ENCODE measurements around the gene AIM2. TPM values are rescaled to one million over a fixed set of nuclear protein-coding genes. Genes with fewer than 3 reads are reported as not detected.
A peak's percentile ranks its signal among the peaks of the same experiment; 100 is the strongest.

Gene AIM2
- total and polyA plus RNA-seq, 10 of the 15 experiments (the other 5 are each of a cell fraction or from before 2014, with no cell fraction given), result 7.9 to 35.7 (median 12.8) TPM

DNA sequence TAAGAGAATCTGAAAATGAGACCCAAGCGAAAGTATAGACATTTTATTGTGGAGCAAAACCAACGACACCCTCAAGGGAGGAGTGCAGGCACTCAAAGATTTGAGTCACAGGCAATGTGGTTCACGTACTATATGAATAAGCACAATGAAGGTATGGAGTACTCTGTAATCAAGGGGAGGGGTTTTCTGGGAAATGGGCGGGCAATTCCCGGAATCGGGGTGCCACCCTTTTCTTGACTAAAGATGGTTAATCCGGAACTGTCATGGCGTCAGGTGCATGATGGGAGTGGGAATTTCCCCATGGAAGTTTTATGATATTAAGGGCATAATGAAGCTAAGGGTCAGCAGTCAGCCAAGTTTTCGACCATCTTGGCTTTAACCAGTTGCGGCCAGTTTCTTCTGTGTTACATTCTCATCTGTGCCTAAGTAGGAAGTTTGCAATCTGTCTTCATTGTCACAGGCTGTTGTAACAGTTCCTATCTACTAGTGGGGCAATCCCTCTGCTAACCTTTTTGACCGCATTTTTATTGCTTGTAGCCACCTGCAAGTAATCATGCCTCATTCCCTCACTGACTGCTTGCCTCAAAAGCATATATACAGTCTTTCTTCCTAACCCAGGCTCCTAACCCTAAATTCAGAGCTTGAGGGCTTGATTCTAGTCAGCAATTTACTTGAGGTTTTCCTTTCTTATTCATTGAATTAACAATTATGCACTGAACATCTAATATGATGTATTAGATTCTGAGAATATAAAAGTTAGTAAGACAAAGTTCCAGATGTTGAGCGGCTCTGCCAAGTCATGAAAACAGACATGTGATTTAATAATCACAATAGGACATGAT lies 775 bp upstream of the AIM2 start (continued):
- TF ChIP-seq, protein P1, sequence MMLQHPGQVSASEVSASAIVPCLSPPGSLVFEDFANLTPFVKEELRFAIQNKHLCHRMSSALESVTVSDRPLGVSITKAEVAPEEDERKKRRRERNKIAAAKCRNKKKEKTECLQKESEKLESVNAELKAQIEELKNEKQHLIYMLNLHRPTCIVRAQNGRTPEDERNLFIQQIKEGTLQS (IDR thresholded peaks at IDR 0.05; ENCODE audit: borderline replicate concordance, extremely low read depth, low read depth, low read length), result no peak
- TF ChIP-seq, protein P2, sequence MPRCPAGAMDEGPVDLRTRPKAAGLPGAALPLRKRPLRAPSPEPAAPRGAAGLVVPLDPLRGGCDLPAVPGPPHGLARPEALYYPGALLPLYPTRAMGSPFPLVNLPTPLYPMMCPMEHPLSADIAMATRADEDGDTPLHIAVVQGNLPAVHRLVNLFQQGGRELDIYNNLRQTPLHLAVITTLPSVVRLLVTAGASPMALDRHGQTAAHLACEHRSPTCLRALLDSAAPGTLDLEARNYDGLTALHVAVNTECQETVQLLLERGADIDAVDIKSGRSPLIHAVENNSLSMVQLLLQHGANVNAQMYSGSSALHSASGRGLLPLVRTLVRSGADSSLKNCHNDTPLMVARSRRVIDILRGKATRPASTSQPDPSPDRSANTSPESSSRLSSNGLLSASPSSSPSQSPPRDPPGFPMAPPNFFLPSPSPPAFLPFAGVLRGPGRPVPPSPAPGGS (IDR thresholded peaks at IDR 0.05; ENCODE audit: borderline replicate concordance, insufficient read depth, low read depth, low read length, poor library complexity, severe bottlenecking), result peak; percentile 58
- peak; percentile 89 for TF ChIP-seq IKZF1 (conservative IDR thresholded peaks at IDR 0.05)
- TF ChIP-seq DPF2 (IDR thresholded peaks at IDR 0.05), result no peak; the same call in 1 of the 2 replicates
- TF ChIP-seq, protein P3, sequence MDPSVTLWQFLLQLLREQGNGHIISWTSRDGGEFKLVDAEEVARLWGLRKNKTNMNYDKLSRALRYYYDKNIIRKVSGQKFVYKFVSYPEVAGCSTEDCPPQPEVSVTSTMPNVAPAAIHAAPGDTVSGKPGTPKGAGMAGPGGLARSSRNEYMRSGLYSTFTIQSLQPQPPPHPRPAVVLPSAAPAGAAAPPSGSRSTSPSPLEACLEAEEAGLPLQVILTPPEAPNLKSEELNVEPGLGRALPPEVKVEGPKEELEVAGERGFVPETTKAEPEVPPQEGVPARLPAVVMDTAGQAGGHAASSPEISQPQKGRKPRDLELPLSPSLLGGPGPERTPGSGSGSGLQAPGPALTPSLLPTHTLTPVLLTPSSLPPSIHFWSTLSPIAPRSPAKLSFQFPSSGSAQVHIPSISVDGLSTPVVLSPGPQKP (IDR thresholded peaks at IDR 0.05; ENCODE audit: low read depth, low read length), result peak; percentile 100
- TF ChIP-seq FOXK2 (IDR thresholded peaks at IDR 0.05), result no peak
- TF ChIP-seq, protein P4, sequence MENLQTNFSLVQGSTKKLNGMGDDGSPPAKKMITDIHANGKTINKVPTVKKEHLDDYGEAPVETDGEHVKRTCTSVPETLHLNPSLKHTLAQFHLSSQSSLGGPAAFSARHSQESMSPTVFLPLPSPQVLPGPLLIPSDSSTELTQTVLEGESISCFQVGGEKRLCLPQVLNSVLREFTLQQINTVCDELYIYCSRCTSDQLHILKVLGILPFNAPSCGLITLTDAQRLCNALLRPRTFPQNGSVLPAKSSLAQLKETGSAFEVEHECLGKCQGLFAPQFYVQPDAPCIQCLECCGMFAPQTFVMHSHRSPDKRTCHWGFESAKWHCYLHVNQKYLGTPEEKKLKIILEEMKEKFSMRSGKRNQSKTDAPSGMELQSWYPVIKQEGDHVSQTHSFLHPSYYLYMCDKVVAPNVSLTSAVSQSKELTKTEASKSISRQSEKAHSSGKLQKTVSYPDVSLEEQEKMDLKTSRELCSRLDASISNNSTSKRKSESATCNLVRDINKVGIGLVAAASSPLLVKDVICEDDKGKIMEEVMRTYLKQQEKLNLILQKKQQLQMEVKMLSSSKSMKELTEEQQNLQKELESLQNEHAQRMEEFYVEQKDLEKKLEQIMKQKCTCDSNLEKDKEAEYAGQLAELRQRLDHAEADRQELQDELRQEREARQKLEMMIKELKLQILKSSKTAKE (IDR thresholded peaks at IDR 0.05; ENCODE audit: low read depth, poor library complexity, severe bottlenecking), result peak; percentile 49
- TF ChIP-seq, protein P5, sequence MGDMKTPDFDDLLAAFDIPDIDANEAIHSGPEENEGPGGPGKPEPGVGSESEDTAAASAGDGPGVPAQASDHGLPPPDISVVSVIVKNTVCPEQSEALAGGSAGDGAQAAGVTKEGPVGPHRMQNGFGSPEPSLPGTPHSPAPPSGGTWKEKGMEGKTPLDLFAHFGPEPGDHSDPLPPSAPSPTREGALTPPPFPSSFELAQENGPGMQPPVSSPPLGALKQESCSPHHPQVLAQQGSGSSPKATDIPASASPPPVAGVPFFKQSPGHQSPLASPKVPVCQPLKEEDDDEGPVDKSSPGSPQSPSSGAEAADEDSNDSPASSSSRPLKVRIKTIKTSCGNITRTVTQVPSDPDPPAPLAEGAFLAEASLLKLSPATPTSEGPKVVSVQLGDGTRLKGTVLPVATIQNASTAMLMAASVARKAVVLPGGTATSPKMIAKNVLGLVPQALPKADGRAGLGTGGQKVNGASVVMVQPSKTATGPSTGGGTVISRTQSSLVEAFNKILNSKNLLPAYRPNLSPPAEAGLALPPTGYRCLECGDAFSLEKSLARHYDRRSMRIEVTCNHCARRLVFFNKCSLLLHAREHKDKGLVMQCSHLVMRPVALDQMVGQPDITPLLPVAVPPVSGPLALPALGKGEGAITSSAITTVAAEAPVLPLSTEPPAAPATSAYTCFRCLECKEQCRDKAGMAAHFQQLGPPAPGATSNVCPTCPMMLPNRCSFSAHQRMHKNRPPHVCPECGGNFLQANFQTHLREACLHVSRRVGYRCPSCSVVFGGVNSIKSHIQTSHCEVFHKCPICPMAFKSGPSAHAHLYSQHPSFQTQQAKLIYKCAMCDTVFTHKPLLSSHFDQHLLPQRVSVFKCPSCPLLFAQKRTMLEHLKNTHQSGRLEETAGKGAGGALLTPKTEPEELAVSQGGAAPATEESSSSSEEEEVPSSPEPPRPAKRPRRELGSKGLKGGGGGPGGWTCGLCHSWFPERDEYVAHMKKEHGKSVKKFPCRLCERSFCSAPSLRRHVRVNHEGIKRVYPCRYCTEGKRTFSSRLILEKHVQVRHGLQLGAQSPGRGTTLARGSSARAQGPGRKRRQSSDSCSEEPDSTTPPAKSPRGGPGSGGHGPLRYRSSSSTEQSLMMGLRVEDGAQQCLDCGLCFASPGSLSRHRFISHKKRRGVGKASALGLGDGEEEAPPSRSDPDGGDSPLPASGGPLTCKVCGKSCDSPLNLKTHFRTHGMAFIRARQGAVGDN (IDR thresholded peaks at IDR 0.05), result no peak
- 0 out of 2 replicates have a peak, but pooled peaks have one; percentile 82 for TF ChIP-seq MTA3 (IDR thresholded peaks at IDR 0.05; ENCODE audit: borderline replicate concordance, low read length)
- peak; percentile 95 to 99 for TF ChIP-seq SRF (IDR thresholded peaks at IDR 0.05; ENCODE audit: low read depth in 2 of 2, low read length in 2 of 2)
- no peak for TF ChIP-seq SUPT20H (IDR thresholded peaks at IDR 0.05; ENCODE audit: borderline replicate concordance, control insufficient read depth, low read depth, low read length)
- TF ChIP-seq HDGF (IDR thresholded peaks at IDR 0.05), result no peak
- TF ChIP-seq KLF5 (IDR thresholded peaks at IDR 0.05; ENCODE audit: partially characterized antibody), result no peak
- peak; percentile 82 for TF ChIP-seq POLR2AphosphoS5 (IDR thresholded peaks at IDR 0.05; ENCODE audit: low read length)
- no peak for TF ChIP-seq LARP7 (IDR thresholded peaks at IDR 0.05)
- no peak; a peak in 1 of 4 replicates for TF ChIP-seq ETV6 (conservative IDR thresholded peaks at IDR 0.05 in 1 of 2, IDR thresholded peaks at IDR 0.05 in 1 of 2; ENCODE audit: borderline replicate concordance in 1 of 2, low read depth in 1 of 2)

All from GM12878 (cell line).